Endothelial cell of umbilical vein (primary cell): ENCODE results near the gene XRCC1. TPM values are rescaled to one million over a fixed set of nuclear protein-coding genes. Genes with fewer than 3 reads are reported as not detected.

Experiments used
- BruUV-seq: library from RNA; stranded (reverse); fragments of 400-500 nt; replicated peaks from 2 replicates; lab custom pipeline; 2021; lab: Mats Ljungman, UMichigan
- CTCF ChIA-PET: fragments of 300-600, 350-600 bp; sonication (Branson Sonifier 250); formaldehyde crosslinking; loops from one replicate; lab custom pipeline; 2021; ENCODE audit warnings: antibody characterized with exemption, inconsistent platforms; lab: Charles Lee
- POLR2A ChIA-PET: fragments of 300-600, 350-600 bp; sonication (Branson Sonifier 250); formaldehyde crosslinking; loops from one replicate; lab custom pipeline; 2021; ENCODE audit warnings: antibody characterized with exemption, inconsistent platforms; lab: Charles Lee
- DNase-seq: peaks from one replicate; pipeline ENCODE4 v3.0.0-alpha.2; 2011; ENCODE audit warnings: low read depth, low spot score
- FAIRE-seq: peaks from 2 replicates; lab custom pipeline; 2011; peaks lifted over from hg19 to GRCh38; lab: Jason Lieb, UNC
- H2AFZ ChIP-seq: 2 replicates; pipeline ENCODE4 v1.6.0; 2012; ENCODE audit warnings: low read depth, low read length, control low read depth, inconsistent platforms
- H3K27ac ChIP-seq: 2 replicates; pipeline ENCODE4 v1.5.1; 2011; ENCODE audit warnings: low read depth, mild to moderate bottlenecking, control low read depth, low read length, moderate library complexity; ENCODE audit not compliant: insufficient read depth
- H3K27me3 ChIP-seq, 2 experiments: 2 replicates each; pipeline versions ENCODE4 v1.6.0 to v1.6.1; 2011; ENCODE audit warnings: low read length in 2 of 2, mixed read lengths in 1 of 2; ENCODE audit not compliant: control insufficient read depth in 2 of 2, insufficient read depth in 2 of 2
- H3K36me3 ChIP-seq, 2 experiments: 2 replicates in 1 of 2; 3 replicates in 1 of 2; pipeline ENCODE4 v1.5.1; 2011; ENCODE audit warnings: low read length in 2 of 2, mild to moderate bottlenecking in 1 of 2, moderate library complexity in 1 of 2; ENCODE audit not compliant: control insufficient read depth in 2 of 2, insufficient read depth in 2 of 2; ENCODE audit errors: extremely low read depth in 1 of 2
- H3K4me1 ChIP-seq: 3 replicates; pipeline ENCODE4 v1.5.1; 2011; ENCODE audit warnings: mild to moderate bottlenecking, low read length; ENCODE audit not compliant: control insufficient read depth, insufficient read depth; ENCODE audit errors: extremely low read depth
- H3K4me2 ChIP-seq: 2 replicates; pipeline ENCODE4 v1.6.1; 2011; ENCODE audit warnings: low read length, control low read depth, mixed read lengths; ENCODE audit not compliant: insufficient read depth
- H3K4me3 ChIP-seq, 3 experiments: fragments of 200-600 bp in 1 of 3; sonication (generic), shearing (Covaris generic) in 1 of 3; replicated peaks in 1 of 3; 2 replicates each; pipeline ENCODE4 v1.5.1; 2011 to 2016; ENCODE audit warnings: control low read depth in 3 of 3, low read length in 3 of 3, mild to moderate bottlenecking in 2 of 3, inconsistent platforms in 1 of 3, low read depth in 1 of 3, moderate library complexity in 1 of 3; ENCODE audit not compliant: insufficient read depth in 1 of 3
- H3K79me2 ChIP-seq: 2 replicates; pipeline ENCODE4 v1.6.0; 2012; ENCODE audit warnings: low read length, inconsistent platforms; ENCODE audit not compliant: control insufficient read depth, insufficient read depth
- H3K9ac ChIP-seq: replicated peaks from 2 replicates; pipeline ENCODE3; 2011; ENCODE audit warnings: low read length, control low read depth; ENCODE audit not compliant: insufficient read depth; ENCODE audit errors: extremely low read depth
- H3K9me1 ChIP-seq: replicated peaks from 3 replicates; pipeline ENCODE4 v1.6.0; 2011; ENCODE audit warnings: mild to moderate bottlenecking, low read length; ENCODE audit not compliant: control insufficient read depth, insufficient read depth; ENCODE audit errors: extremely low read depth
- H3K9me3 ChIP-seq: replicated peaks from 2 replicates; pipeline ENCODE4 v1.5.1; 2012; ENCODE audit warnings: low read length, inconsistent platforms; ENCODE audit not compliant: control insufficient read depth, insufficient read depth
- H4K20me1 ChIP-seq: replicated peaks from 2 replicates; pipeline ENCODE3; 2011; ENCODE audit warnings: mild to moderate bottlenecking, low read length; ENCODE audit not compliant: control insufficient read depth, insufficient read depth; ENCODE audit errors: extremely low read depth
- CTCF ChIP-seq, 2 donors: IDR thresholded peaks; 1 replicate in 1 of 2; 2 replicates in 1 of 2; pipeline ENCODE4 v1.5.1; 2011; ENCODE audit warnings: low read length in 2 of 2, mild to moderate bottlenecking in 2 of 2, moderate library complexity in 2 of 2, control low read depth in 1 of 2, inconsistent platforms in 1 of 2, low read depth in 1 of 2; ENCODE audit not compliant: insufficient read depth in 1 of 2; ENCODE audit errors: extremely low read depth in 1 of 2
- EZH2 ChIP-seq: IDR thresholded peaks from 2 replicates; pipeline ENCODE4 v1.6.1; 2012; ENCODE audit warnings: borderline replicate concordance, low read depth, mild to moderate bottlenecking, moderate library complexity, low read length, inconsistent platforms; ENCODE audit not compliant: severe bottlenecking
- FOS ChIP-seq: IDR thresholded peaks from 2 replicates; pipeline ENCODE4 v1.6.1; 2011; ENCODE audit warnings: mild to moderate bottlenecking, low read length, moderate library complexity, borderline replicate concordance; ENCODE audit not compliant: insufficient read depth
- GATA2 ChIP-seq: IDR thresholded peaks from 2 replicates; pipeline ENCODE4 v1.7.0; 2011; ENCODE audit warnings: low read depth, mild to moderate bottlenecking, moderate library complexity, mixed read lengths, low read length; ENCODE audit not compliant: insufficient read length, insufficient read depth
- JUN ChIP-seq: IDR thresholded peaks from 2 replicates; pipeline ENCODE4 v1.6.1; 2011; ENCODE audit warnings: borderline replicate concordance, low read depth; ENCODE audit not compliant: insufficient read length, insufficient read depth
- MYC ChIP-seq: IDR thresholded peaks from one replicate; pipeline ENCODE4 v1.6.1; 2011; ENCODE audit warnings: mild to moderate bottlenecking, low read depth, low read length
- POLR2A ChIP-seq: IDR thresholded peaks from 2 replicates; pipeline ENCODE4 v1.6.1; 2012; ENCODE audit warnings: low read depth, mild to moderate bottlenecking, control low read depth, low read length
- POLR2AphosphoS5 ChIP-seq: IDR thresholded peaks from 2 replicates; pipeline ENCODE4 v1.6.1; 2012; ENCODE audit warnings: low read depth, mild to moderate bottlenecking, control low read depth, low read length, moderate library complexity; ENCODE audit not compliant: insufficient read depth
- dilution Hi-C: fragments of 300-500 bp; cut with MboI; formaldehyde crosslinking; loops from one replicate; pipeline ENCODE4 v1.15.0; 2019; ENCODE audit warnings: low sequenced_read_pairs; ENCODE audit not compliant: extremely low pct_ligation_motif_present
- intact Hi-C: fragments of 100-400 bp; cut with micrococcal nuclease; formaldehyde crosslinking; loops from one replicate; pipeline ENCODE4 v1.10.0; 2022
- polyA plus RNA-seq, 4 experiments: library from polyadenylated mRNA; depleted of rRNA in 3 of 4; stranded (reverse) in 3 of 4; unstranded in 1 of 4; fragments of >200 nt; gene quantifications; 2 replicates each; pipeline versions ENCODE4 v1.2.1 to v1.2.3, GENCODE V29; 2011 to 2012; ENCODE audit warnings: missing spikeins in 1 of 4
- total RNA-seq: library from RNA; stranded (reverse); gene quantifications from 2 replicates; pipeline ENCODE4 v1.2.3, GENCODE V29; 2021
- TF ChIP-seq, protein P1 (sequence below): IDR thresholded peaks from 2 replicates; pipeline ENCODE4 v1.6.1; 2011; ENCODE audit not compliant: insufficient read depth, insufficient read length

The XRCC1 gene
- total and polyA plus RNA-seq, 2 donors (not counting 3 experiments of a cell fraction or from before 2014, with no cell fraction given), result 29.5 to 39.3 TPM

DNA sequence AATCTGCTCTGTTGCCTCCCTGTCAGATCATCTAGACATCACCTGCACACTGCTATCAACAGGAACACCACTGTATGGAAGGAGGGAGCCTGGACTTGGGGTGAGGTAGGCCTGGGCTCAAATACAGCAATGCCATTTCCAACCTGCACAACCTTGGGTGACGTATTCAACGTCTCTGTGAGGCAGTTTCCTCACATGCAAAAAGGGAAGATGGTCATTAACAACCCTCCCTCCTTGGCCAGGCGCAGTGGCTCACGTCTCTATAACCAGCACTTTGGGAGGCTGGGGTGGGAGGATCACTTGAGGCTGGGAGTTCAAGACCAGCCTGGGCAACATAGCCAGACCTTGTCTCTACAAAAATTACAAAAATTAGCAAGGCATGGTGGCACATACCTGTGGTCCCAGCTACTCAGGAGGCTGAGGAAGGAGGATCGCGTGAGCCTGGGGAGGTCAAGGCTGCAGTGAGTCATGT is 13.1 kb downstream of the XRCC1 start:
- no peaks in the 10 kb centered on the region for H3K79me2 ChIP-seq
- DNase-seq (no peak), FAIRE-seq (no peak)
- no peak overlapping the region for H3K9ac ChIP-seq
- no peaks in the 10 kb centered on the region for H3K9me1 ChIP-seq
- peaks cover 0 to 9% of the 10 kb centered on the region in 2 experiments for H3K36me3 ChIP-seq
- no peaks in the 10 kb centered on the region for H3K27me3 ChIP-seq
- BruUV-seq, result no TSS peak
- ChIA-PET POLR2A (no interaction called here), CTCF (interaction anchor here (1.0 kb wide), 1 partner anchor 13 kb away, joined by 4 read pairs; the partner anchor contains the start of gene XRCC1)
- no peak for TF ChIP-seq MYC
- dilution Hi-C loops, result no loop called here
- intact Hi-C loops, result no loop called here
- no peak overlapping the region for H3K27ac ChIP-seq
- H3K4me3 ChIP-seq, result no peak overlapping the region
- H3K9me3 ChIP-seq, result no peaks in the 10 kb centered on the region
- H3K4me1 ChIP-seq, result no peaks in the 10 kb centered on the region
- no peaks in the 10 kb centered on the region for H4K20me1 ChIP-seq
- no peak overlapping the region for H3K4me2 ChIP-seq
- no peak overlapping the region for H2AFZ ChIP-seq

DNA sequence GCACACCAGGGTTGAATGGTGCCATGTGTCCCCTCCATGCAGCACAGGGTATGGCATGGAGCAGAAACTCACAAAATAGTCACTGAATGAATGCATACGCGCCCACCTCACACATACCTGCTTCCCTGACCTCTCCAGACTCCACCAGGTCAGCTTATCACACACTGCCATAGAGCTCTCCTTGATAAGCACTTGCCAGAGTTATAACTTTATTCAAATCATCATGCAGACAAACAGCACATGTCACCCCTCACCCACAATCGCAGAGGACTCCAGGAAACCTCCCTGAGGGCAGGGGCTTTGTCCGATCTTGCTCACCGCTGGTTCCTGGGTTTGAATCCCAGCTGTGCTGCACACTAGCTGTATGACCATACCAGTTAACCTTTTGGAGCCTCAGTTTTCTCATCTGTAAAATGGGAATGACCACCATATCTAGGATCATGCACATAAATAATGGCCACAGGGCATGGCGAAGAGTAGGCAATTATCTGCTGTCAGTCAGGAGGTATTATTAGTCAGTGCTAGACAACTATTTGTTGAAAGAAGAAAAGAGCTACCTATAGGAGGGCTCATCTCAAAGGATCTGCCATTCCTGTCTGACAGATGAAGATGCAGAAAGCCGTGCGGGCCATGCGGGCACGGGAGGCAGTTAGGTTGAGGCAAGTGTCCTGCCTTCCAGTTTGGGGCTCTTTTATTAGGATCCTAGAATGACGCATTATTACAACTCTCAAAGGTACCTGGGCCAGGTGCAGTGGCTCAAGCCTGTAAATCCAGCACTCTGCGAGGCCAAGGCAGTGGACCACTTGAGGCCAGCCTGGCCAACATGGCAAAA is 14.0 kb downstream of the XRCC1 start:
- H3K9me1 ChIP-seq, result no peaks in the 10 kb centered on the region
- intact Hi-C loops (no loop called here), dilution Hi-C loops (no loop called here)
- BruUV-seq, result no TSS peak
- ChIA-PET POLR2A (no interaction called here), CTCF (interaction anchor here (1.4 to 2.9 kb wide), 2 partner anchors 24 to 34 kb away, joined by 3 to 11 read pairs; partner anchors contain the start of genes IRGQ and ZNF576)
- no peaks in the 10 kb centered on the region for H4K20me1 ChIP-seq
- H3K4me1 ChIP-seq, result no peaks in the 10 kb centered on the region
- no peak for FAIRE-seq
- no peak for DNase-seq
- H3K27ac ChIP-seq, result no peak overlapping the region
- TF ChIP-seq POLR2A, result no peak
- no peak for TF ChIP-seq CTCF (IDR thresholded peaks at IDR 0.05; ENCODE audit: extremely low read depth in 1 of 2, insufficient read depth in 1 of 2, low read depth in 1 of 2, low read length in 2 of 2)
- TF ChIP-seq EZH2, result no peak
- TF ChIP-seq, protein P1, sequence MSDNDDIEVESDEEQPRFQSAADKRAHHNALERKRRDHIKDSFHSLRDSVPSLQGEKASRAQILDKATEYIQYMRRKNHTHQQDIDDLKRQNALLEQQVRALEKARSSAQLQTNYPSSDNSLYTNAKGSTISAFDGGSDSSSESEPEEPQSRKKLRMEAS, result no peak
- no peak for TF ChIP-seq FOS
- TF ChIP-seq POLR2AphosphoS5, result no peak
- no peak for TF ChIP-seq JUN
- no peak for TF ChIP-seq GATA2
- no peak for TF ChIP-seq MYC
- H2AFZ ChIP-seq, result no peak overlapping the region
- no peak overlapping the region for H3K4me3 ChIP-seq
- H3K27me3 ChIP-seq, result no peaks in the 10 kb centered on the region
- H3K4me2 ChIP-seq, result no peak overlapping the region
- no peaks in the 10 kb centered on the region for H3K79me2 ChIP-seq
- peaks cover 0 to 9% of the 10 kb centered on the region in 2 experiments for H3K36me3 ChIP-seq
- no peak overlapping the region for H3K9ac ChIP-seq
- H3K9me3 ChIP-seq, result no peaks in the 10 kb centered on the region
